IPS-15b (cell line): ENCODE measurements around the gene CTBP2.
"Not testable (repeated sequence)": the region's sequence is repeated elsewhere in the genome, so short reads cannot be mapped to it uniquely, and the experiment has no call there.

ENCODE experiments used
- H3K27me3 ChIP-seq: one replicate; pipeline ENCODE4 v1.6.1; 2013; ENCODE audit warnings: low read length; ENCODE audit not compliant: control insufficient read depth, insufficient read depth
- H3K36me3 ChIP-seq: one replicate; pipeline ENCODE4 v1.6.1; 2013; ENCODE audit warnings: low read length; ENCODE audit not compliant: control insufficient read depth, insufficient read depth
- H3K4me1 ChIP-seq: one replicate; pipeline ENCODE4 v1.6.1; 2013; ENCODE audit warnings: mild to moderate bottlenecking, low read length; ENCODE audit not compliant: control insufficient read depth, insufficient read depth
- H3K4me3 ChIP-seq: one replicate; pipeline ENCODE4 v1.5.1; 2013; ENCODE audit warnings: low read depth, low read length
- H3K9ac ChIP-seq: one replicate; pipeline ENCODE4 v1.6.1; 2013; ENCODE audit warnings: low read depth, mild to moderate bottlenecking, low read length
- H3K9me3 ChIP-seq: one replicate; pipeline ENCODE4 v1.6.1; 2013; ENCODE audit warnings: mild to moderate bottlenecking, low read length; ENCODE audit not compliant: control insufficient read depth, insufficient read depth

Gene CTBP2

GRCh38 chr10:124990671-124991625 lies 169.4 kb downstream of the CTBP2 start:
- Histone ChIP-seq H3K9me3 (no peaks in the 10 kb centered on the region), H3K4me1 (no peaks in the 10 kb centered on the region), H3K36me3 (peaks cover 64% of the 10 kb centered on the region), H3K9ac (no peak overlapping the region), H3K27me3 (no peaks in the 10 kb centered on the region), H3K4me3 (no peak overlapping the region)

- H3K36me3 ChIP-seq: peaks cover 61% of the 10 kb centered on the region
These were observed 170.8 kb downstream of the CTBP2 start for GRCh38 chr10:124989526-124989925.

DNA sequence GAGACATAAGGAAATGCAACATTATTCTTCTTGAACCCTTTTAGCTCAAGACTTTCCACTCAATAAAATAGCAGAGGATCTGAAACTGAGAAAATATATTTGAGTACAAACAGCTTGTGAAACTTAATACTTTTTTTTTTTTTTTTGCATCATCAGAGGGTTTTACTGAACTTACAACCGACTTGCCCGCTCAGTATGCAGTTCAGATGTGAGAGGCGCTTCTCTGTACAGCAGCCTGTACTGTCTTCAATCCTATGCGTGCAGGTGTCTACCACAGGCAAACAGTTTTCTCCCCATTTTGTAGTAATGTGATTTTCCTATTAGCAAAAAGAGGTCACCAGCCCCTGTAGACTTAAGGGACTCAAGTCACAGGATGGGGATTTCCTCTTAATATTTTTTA lies 171.6 kb downstream of the CTBP2 start:
- not testable (repeated sequence) for H3K9me3 ChIP-seq, H3K4me1 ChIP-seq, H3K27me3 ChIP-seq, H3K9ac ChIP-seq, H3K4me3 ChIP-seq
- H3K36me3 ChIP-seq: peaks cover 54% of the 10 kb centered on the region

More at GRCh38 chr10:124989526-124989925, 170.8 kb downstream of the CTBP2 start:
- H3K9me3 ChIP-seq: no peaks in the 10 kb centered on the region
- H3K4me1 ChIP-seq: no peaks in the 10 kb centered on the region
- H3K27me3 ChIP-seq: no peaks in the 10 kb centered on the region
- H3K9ac ChIP-seq: no peak overlapping the region
- no peak overlapping the region for H3K4me3 ChIP-seq

GRCh38 chr10:124987788-124988187 lies 172.6 kb downstream of the CTBP2 start:
- Histone ChIP-seq H3K36me3 (peaks cover 50% of the 10 kb centered on the region), H3K4me1 (no peaks in the 10 kb centered on the region), H3K4me3 (no peak overlapping the region), H3K9me3 (no peaks in the 10 kb centered on the region), H3K27me3 (no peaks in the 10 kb centered on the region), H3K9ac (no peak overlapping the region)

GRCh38 chr10:124985162-124985561 lies 175.2 kb downstream of the CTBP2 start:
- Histone ChIP-seq H3K4me3 (no peak overlapping the region), H3K27me3 (no peaks in the 10 kb centered on the region), H3K9ac (no peak overlapping the region), H3K4me1 (no peaks in the 10 kb centered on the region), H3K9me3 (no peaks in the 10 kb centered on the region), H3K36me3 (peaks cover 28% of the 10 kb centered on the region)

GRCh38 chr10:124984376-124984775 lies 176.0 kb downstream of the CTBP2 start:
- no peaks in the 10 kb centered on the region for H3K27me3 ChIP-seq
- peaks cover 24% of the 10 kb centered on the region for H3K36me3 ChIP-seq
- no peaks in the 10 kb centered on the region for H3K4me1 ChIP-seq
- H3K9me3 ChIP-seq: no peaks in the 10 kb centered on the region
- H3K9ac ChIP-seq: no peak overlapping the region
- H3K4me3 ChIP-seq: no peak overlapping the region

GRCh38 chr10:124983321-124983720 lies 177.0 kb downstream of the CTBP2 start:
- H3K4me3 ChIP-seq: no peak overlapping the region
- no peaks in the 10 kb centered on the region for H3K4me1 ChIP-seq
- peaks cover 20% of the 10 kb centered on the region for H3K36me3 ChIP-seq
- H3K9me3 ChIP-seq: no peaks in the 10 kb centered on the region
- no peak overlapping the region for H3K9ac ChIP-seq
- H3K27me3 ChIP-seq: no peaks in the 10 kb centered on the region

DNA sequence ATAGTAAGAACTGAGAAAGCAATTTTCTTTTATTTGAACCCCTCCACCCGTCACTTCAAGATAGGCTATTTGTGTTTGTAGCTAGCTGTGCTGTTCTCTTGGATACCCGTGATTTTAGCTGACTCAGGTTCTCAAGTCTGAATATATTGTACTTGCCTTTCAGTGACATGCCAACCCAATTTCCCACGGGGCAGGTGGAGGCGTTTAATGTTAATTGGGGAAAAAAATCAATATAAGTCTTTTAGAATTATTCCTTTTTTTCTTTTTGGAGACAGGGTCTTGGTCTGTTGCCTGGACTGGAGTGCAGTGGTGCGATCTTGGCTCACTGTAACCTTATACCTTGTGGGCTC lies 182.0 kb downstream of the CTBP2 start:
- H3K4me3 ChIP-seq: no peak overlapping the region
- no peaks in the 10 kb centered on the region for H3K9me3 ChIP-seq
- H3K9ac ChIP-seq: no peak overlapping the region
- no peaks in the 10 kb centered on the region for H3K4me1 ChIP-seq
- no peaks in the 10 kb centered on the region for H3K27me3 ChIP-seq
- peaks cover 18% of the 10 kb centered on the region for H3K36me3 ChIP-seq

DNA sequence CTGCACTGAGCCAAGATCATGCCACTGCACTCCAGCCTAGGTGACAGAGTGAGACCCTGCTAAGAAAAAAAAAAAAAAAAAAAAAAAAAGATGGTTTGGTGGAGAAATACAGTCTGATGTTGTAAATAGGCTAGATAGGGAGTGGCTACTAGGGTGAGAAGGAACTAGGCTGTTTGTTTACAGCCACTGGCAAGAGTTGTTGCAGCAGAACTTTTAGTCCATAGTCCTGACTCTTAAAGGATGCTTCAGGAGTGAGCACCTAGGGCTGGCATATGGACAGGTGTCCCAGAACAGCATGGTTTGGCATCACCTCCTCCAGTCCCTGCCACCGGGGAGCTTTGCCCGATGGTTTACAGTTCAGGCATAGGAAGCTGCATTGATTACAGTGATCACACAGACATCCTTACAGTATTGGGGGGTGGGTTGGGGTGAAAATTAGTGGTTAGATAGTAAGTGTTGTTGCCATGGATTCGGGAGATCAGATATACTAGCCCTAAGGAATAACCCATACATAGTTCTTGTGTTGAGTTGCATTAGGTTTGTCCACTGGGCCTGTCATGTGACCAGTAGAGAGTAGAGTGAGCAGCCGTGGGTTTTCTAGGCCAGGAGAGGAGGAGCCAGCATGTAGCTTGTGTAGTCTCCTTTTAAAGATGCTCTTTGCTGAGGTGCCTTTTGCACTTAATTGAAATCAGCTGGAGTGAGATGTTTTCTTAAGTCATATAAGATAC lies 182.6 kb downstream of the CTBP2 start:
- H3K4me1 ChIP-seq: no peaks in the 10 kb centered on the region
- peaks cover 18% of the 10 kb centered on the region for H3K36me3 ChIP-seq
- no peak overlapping the region for H3K9ac ChIP-seq
- no peak overlapping the region for H3K4me3 ChIP-seq
- no peaks in the 10 kb centered on the region for H3K27me3 ChIP-seq
- no peaks in the 10 kb centered on the region for H3K9me3 ChIP-seq

GRCh38 chr10:124977161-124977560 lies 183.2 kb downstream of the CTBP2 start:
- Histone ChIP-seq H3K4me3 (no peak overlapping the region), H3K36me3 (peaks cover 16% of the 10 kb centered on the region), H3K9me3 (no peaks in the 10 kb centered on the region), H3K4me1 (no peaks in the 10 kb centered on the region), H3K27me3 (no peaks in the 10 kb centered on the region), H3K9ac (no peak overlapping the region)

- peaks cover 16% of the 10 kb centered on the region for H3K36me3 ChIP-seq
- H3K4me1 ChIP-seq: no peaks in the 10 kb centered on the region
- no peak overlapping the region for H3K4me3 ChIP-seq
- H3K9me3 ChIP-seq: no peaks in the 10 kb centered on the region
- H3K27me3 ChIP-seq: no peaks in the 10 kb centered on the region
- no peak overlapping the region for H3K9ac ChIP-seq
These were observed 184.3 kb downstream of the CTBP2 start for GRCh38 chr10:124975977-124976514.
